ENCODE results near the gene MAPK8IP3.
"Not testable (repeated sequence)": the region's sequence is repeated elsewhere in the genome, so short reads cannot be mapped to it uniquely, and the experiment has no call there.

MAPK8IP3 gene

GRCh38 chr16:1701216-1701878, 4.6 kb upstream of the MAPK8IP3 start:
- no peak for TF ChIP-seq CTCF (IDR thresholded peaks at IDR 0.05; ENCODE audit: control insufficient read depth, extremely low read depth, insufficient read depth)
- H3K4me3 ChIP-seq (ENCODE audit: low read depth, low read length), result no peak overlapping the region
- DNase-seq (ENCODE audit: low read depth), result no peak

GRCh38 chr16:1705324-1705687, 689 bp upstream of the MAPK8IP3 start:
- DNase-seq (ENCODE audit: low read depth), result not testable (repeated sequence)
- H3K4me3 ChIP-seq (ENCODE audit: low read depth, low read length), result peak overlapping the region; percentile 95

GRCh38 chr16:1706386-1707192, 594 bp downstream of the MAPK8IP3 start:
- no peak for TF ChIP-seq CTCF (IDR thresholded peaks at IDR 0.05; ENCODE audit: control insufficient read depth, extremely low read depth, insufficient read depth)
- H3K4me3 ChIP-seq (ENCODE audit: low read depth, low read length), result peak overlapping the region; percentile 95
- DNase-seq (ENCODE audit: low read depth), result no peak

DNA sequence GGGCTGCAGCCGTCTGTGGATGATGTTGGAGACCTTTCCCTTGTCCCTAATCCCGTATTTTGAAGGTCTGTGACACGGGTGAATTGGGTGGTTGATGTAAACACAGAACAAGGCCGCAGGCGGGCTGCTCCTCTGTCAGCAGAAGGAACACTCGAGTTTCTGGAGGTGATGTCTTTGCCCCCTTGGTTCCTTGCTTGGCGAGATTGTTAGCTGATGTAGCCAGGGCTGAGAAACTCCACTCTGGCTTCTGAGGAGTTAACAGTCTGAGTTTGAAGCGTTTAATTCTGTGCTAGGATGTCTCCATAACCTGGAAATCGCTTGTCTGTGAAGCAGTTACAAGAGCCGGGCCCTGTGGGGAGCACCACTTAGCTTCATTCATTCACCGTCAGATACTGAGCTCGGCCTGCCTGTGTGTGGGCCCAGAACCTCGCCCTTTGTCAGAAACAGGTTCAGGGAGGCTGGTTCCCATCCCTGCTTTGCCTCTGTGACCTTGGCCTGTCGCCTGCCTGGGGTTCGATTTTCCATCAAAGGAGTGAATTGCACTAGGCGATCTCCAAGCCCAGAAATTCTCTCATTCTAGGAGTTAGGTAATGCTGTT, 1.3 kb downstream of the MAPK8IP3 start:
- TF ChIP-seq CTCF (IDR thresholded peaks at IDR 0.05; ENCODE audit: control insufficient read depth, extremely low read depth, insufficient read depth), result no peak
- H3K4me3 ChIP-seq (ENCODE audit: low read depth, low read length), result peak overlapping the region; percentile 95
- no peak for DNase-seq (ENCODE audit: low read depth)

DNA sequence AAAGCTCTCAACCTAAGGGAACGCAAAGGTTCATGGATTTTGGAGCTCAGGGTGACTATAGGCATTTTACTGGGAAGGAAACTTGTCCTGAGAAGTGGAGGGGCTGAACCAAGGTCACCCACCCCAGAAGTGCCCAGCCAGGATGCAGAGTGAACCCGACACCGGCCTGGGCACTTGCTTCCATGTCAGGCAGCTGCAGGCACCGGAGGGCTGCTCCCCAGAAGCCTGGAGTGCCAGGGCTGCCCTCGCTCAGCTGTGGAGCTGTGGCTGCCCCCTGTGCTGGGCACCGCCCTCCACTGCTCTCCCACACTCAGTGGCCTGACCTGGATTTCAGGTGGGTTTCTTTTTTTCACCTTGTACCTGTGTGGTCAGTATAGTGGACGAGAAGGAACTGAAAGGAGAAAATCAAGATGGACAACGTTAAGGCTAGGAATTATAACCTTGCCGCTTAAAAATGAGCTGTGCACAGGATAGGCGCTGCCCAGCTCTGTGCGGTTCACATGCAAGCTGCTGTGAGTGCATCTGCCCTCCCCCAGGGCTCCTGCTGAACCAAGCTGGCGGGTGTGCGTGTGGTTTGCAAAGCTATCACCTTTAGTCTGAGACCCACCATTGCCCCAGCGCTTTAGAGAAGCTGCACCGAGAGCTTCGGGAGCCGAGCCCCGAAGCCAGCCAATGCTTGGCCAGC, 2.2 kb downstream of the MAPK8IP3 start:
- no peak overlapping the region for H3K4me3 ChIP-seq (ENCODE audit: low read depth, low read length)
- no peak for DNase-seq (ENCODE audit: low read depth)
- no peak for TF ChIP-seq CTCF (IDR thresholded peaks at IDR 0.05; ENCODE audit: control insufficient read depth, extremely low read depth, insufficient read depth)

DNA sequence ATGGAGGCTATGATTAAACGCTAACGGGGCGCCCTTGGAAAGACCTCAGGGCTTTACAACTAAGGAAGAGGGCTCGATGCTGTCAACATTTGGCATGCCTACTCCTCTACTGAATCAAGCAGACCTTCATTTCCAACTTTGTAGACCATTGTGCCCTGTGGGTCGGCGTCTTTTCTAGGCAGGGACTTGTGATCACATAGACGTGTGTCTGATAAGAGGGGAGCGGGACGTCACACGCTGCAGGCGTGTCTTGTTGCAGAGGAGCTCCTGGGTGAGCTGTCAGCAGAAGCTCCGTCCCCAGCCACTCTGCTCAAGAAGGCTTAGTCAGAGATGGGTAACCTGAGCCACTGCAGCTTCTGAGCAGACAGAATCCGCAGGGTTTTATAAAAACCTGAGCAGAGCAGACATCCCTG, 2.8 kb downstream of the MAPK8IP3 start:
- no peak for DNase-seq (ENCODE audit: low read depth)
- no peak for TF ChIP-seq CTCF (IDR thresholded peaks at IDR 0.05; ENCODE audit: control insufficient read depth, extremely low read depth, insufficient read depth)
- no peak overlapping the region for H3K4me3 ChIP-seq (ENCODE audit: low read depth, low read length)

- H3K4me3 ChIP-seq (ENCODE audit: low read depth, low read length), result no peak overlapping the region
- no peak for DNase-seq (ENCODE audit: low read depth)
- TF ChIP-seq CTCF (IDR thresholded peaks at IDR 0.05; ENCODE audit: control insufficient read depth, extremely low read depth, insufficient read depth), result no peak
These were observed 3.4 kb downstream of the MAPK8IP3 start for GRCh38 chr16:1709356-1709755.

Data from LNCaP clone FGC (cell line).